Suppressor macrophage (primary cell): ENCODE data around the gene STAC2.
A peak's percentile ranks its signal among the peaks of the same experiment; 100 is the strongest.

Experiments used
- DNase-seq, 4 experiments: peaks; one replicate each; pipeline ENCODE4 v3.0.0-alpha.2; 2020 to 2022

STAC2 gene

GRCh38 chr17:39209317-39210092 lies 16.2 kb downstream of the STAC2 start:
- peak; percentile 83 to 93 (median 89) for DNase-seq

DNA sequence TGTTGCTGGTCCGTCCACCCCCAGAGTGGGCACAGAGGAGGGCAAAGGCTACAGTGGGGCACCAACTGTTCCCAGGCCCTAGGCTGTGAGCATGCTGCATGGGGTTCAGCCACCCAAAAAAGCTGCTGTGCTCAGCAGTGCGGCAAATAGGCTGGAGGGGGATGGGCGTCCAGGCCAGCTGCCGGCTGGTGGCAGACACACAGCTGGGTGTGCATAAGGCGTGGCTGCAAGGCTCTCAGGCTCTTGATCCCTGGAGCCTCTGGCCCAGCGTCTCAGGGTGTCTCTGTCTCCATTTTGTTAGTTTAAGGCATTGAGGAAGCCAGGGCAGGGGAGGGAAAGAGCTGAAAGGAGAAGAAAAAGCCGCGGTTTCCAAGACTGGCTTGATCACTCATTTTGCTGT lies 16.9 kb downstream of the STAC2 start:
- peak; percentile 45 to 71 (median 67) for DNase-seq

DNA sequence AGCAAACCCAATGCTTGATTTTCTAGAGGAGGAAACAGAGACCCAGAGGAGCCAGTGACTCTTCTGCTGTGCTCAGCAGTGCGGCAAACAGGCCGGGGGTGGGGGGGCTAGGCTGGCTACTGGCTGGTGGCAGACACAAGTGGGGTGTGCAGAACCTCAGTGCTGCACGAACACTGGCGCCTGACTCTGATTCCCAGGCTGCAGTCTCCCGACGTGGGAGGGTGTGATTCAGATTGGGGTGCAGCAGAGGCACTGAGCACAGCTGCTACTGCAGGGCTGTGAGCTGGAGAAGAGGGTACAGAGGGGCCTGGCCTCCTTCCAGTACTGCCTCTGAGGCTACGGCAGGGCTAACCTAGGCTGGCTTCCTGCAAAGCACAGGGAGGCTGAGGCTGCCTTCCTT lies 17.6 kb downstream of the STAC2 start:
- DNase-seq, result peak; percentile 64 to 83 (median 76)

DNA sequence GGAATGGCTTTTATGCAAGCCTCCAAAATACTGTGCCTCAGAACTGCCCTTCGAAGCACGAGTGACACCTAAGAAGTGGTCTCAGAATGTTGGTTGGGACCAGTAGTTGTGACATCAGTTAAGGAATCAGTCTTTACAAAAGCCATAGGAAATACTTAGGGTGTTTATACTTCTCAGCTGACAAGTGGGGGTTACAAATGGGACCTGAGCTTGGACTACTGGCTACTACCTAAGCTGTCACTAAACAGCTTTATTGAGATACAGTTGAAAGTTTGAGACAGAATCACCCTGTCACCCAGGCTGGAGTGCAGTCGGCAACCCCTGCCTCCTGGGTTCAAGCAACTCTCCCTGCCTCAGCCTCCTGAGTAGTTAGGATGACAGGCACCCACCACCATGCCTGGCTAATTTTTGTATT lies 20.6 kb downstream of the STAC2 start:
- no peak for DNase-seq

GRCh38 chr17:39204245-39204644 lies 21.5 kb downstream of the STAC2 start:
- DNase-seq, result no peak

- no peak for DNase-seq
Observed at GRCh38 chr17:39200957-39201510, 24.7 kb downstream of the STAC2 start.

DNA sequence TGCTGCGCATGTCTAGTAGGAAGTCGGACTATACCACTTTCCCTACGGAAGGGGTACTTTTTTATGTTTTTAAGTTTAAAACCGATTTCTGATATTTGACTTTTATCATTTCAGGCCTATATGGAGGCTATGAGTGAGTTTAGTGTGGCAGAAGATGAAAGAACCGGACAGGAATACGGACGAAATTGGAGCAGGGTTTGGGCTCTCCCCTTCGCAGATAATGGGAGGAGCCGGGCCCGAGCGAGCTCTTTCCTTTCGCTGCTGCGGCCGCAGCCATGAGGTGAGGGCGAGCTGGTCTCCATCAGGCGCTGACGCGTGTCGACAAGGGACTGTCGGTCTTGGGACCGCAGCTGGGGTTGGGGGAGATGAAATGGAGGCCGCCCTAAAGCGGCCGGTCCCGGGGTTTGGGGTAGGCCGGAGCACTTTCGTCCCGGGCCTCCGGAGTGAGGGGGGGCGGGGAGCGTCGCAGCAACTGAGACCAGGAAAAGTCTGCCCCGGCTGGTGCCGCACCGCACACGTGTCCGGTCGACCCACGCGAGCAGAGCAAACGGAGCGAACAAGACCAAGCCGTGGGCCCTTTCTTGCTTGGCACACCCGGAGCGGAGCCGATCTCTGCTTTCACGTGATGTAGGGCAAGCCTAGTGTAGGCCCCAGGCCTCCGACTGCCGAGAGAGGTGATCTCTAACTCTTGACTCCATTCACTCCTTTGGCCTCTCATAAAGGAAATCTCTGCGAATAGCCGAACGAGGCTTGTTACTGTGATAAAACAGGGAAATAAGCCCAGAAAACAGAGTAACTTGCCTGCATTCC lies 25.5 kb downstream of the STAC2 start, which contains the start of gene RPL19:
Gene RPL19, plus strand, starts transcription at position 214 of the 810 bp plus-strand sequence. Its CDS starts 62 bp downstream, at position 276.
- DNase-seq, result peak; percentile 82 to 91 (median 86)

- peak; percentile 92 to 98 (median 96) for DNase-seq
Observed at GRCh38 chr17:39199820-39200069, 26.0 kb downstream of the STAC2 start.

DNA sequence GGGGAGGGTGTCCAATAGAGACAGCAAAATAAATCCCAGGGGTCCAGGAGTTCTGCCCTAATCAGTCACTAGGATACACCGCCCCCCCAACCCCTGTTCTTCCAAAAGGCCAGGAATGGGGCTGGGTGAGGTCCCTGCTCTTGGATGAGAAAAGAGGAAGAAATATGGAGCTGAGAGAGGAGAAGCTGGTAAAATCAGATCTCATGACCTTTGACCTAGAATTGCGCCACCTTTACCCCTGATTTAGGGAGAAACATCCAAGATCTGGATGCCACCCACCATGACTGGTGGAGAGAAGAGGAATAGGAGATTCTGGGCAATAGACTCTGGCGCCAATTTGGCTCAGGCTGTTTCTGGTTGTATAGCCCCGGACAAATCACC lies 27.6 kb downstream of the STAC2 start:
- DNase-seq, result peak; percentile 72 to 79 (median 73)

DNA sequence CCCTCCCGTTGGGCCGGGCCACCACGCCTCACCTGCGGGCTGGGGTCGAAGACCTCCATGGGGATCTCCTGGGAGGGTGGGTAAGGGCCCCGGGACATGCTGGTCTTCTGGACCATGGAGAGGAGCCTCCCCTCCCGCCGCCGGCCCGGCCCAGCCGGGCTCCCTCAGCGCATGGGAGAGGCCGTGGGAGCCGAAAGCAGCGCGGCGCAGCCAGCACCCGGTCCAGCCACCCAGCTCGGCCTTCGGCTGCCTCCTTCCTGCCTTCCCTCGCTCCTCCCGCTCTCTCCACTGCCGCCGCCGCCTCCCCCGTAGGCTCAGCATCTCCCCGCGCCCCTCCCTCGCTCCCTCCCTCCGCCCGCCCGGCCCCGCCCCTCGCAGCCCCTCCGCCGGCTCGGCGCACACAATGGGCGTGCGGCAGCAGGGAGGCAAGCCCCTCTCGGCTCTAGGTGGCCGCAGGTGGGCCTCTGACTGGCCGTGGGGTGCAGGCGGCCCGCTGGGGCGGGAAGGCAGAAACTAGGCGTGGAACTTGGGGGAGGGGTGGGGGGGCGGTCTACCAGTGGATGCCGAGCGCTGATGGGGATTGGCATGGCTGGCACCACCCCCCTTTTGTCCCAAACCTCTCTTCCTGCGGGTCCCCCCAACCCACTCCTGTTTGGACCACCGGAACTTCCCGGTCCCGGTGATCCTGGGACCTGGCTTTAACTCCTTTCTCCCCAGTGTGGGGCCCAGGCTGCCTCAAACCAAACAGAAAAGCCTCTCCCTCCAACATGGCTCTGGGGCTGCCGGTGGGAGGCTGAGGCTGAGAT lies 28.2 kb downstream of the STAC2 start, which contains the start of gene CACNB1:
Gene CACNB1, minus strand, starts transcription at position 290 of the 806 bp plus-strand sequence. Its CDS starts 174 bp downstream, at position 116.
- peak in 3 of 4 experiments; percentile 35 to 62 (median 51) for DNase-seq

- DNase-seq, result no peak
Observed at GRCh38 chr17:39196808-39197291, 28.9 kb downstream of the STAC2 start.

DNA sequence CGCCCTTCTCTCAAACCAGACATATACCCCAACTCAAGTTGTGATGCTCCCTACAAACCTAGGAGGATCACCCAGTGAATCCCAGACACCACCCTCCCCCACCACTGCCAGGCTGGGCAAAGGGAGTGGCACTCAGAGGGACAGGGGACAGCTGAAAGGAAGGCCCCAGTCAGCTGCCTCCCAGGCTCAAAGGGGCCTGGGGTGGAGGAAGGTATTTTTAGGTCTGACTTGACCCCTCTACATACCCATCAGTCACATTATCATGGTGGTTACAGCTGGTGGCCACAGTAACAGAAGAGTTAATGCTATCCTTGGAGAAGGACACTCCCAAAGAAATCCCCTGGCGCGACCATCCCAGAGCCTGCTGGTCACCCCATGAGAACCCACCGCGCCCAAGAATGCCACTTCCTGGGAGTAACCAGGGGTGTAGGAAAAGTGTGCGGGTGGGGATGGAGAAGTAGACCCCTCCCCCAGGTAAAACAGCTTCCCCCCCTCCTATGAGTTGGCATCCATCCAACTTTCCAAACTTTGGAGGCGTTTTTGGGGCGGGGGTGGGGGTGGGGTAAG lies 29.4 kb downstream of the STAC2 start:
- DNase-seq, result no peak

DNA sequence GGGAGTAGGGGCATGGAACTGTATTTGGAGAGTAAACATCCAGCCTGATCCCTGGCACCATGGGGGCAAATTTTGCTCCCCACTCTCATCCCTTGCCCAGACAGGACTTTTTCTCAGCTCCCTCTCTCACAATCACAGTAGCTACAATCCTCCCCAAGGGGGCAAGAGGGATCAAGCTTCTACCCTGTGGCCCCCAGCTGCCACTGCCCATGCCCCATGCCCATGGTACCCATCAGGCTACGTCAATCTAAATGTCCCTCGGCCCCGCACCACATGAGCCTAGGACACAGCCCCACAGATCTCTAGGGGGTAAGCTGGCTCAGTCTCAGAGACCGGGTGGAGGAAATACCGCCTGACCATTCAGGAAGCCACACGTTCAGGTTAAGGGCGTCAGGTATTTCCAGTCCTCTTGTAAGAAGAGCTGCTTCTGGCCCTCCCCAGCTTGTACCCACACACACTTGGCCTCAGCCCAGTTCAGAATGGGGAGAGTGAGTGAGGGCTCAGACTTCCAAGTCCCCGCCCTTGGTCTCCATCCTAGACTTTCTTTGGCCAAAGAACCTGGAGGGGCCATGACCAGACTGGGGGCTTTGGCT lies 30.1 kb downstream of the STAC2 start:
- DNase-seq, result no peak

DNA sequence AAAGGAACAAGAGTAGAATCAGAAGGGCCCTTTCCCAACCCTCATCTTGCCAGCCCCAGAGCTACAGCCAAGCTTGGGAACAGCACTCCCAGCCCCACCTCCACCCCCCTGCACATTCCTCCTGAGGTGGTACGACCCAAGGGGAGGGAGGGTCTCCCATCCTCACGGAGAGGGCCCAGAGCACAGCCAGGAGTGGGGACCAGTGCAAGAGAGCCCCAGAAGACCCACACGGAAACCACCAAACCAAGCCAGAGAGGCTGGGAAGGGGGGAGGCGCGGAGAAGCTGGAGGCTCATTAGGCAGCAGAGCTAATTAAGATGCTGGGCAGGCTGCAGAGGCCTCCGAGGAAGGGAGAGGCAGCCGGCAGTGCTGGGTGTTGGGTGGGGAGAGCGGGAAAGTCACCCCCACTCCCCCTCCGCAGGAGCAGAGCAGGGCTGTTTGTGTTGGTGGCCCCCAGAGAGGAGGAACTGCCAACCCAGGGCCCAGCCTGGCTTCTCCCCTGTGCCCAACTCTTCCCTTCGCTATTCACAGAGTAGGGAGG lies 30.7 kb downstream of the STAC2 start:
- no peak for DNase-seq

GRCh38 chr17:39194089-39194984 lies 31.4 kb downstream of the STAC2 start:
- DNase-seq, result no peak

GRCh38 chr17:39193346-39193745 lies 32.4 kb downstream of the STAC2 start:
- DNase-seq, result no peak

GRCh38 chr17:39192901-39193300 lies 32.8 kb downstream of the STAC2 start:
- DNase-seq, result no peak

DNA sequence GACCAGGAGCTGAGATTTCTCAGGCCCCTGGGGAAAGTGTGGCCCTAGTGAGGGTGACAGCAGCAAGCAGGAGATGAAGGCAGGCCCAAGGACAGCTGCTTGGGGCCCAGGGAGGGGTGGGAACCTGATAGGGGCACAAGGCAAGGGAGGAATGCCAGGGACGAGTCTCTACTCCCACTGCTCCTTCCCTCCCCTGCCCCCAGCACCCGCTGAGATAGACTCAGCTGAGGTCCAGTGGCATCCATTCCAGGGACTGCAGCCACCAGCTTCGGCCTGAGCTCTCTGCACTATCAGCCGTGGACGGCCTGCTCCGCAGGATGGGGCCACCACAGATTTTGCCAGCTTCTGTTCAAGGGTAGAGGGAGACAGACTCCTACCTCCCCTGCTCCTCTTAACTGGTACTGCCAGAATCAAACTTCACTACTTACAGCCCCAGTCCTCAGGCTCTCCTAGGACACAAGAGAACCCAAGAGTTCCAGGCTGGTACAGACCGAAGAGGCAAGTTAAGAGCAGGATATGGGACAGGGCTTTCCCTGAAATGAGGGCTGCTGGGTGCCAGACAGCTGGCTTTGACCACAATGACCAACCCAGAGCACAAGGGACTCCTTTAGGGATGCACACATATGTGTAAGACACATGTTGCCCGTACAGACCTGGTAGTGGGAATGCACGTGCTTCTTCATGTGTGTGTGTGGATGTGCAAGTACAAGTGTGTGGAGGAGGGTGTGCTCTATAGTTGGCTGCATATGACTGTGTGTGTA lies 33.8 kb downstream of the STAC2 start:
- DNase-seq, result no peak

GRCh38 chr17:39187152-39187830 lies 38.5 kb downstream of the STAC2 start:
- DNase-seq, result no peak
